ENCODE data around the gene GNAQ. TPM values are rescaled to one million over a fixed set of nuclear protein-coding genes. Genes with fewer than 3 reads are reported as not detected.

Gene GNAQ
- total RNA-seq, 1 donor from 2014 or later = 46.7 TPM

DNA sequence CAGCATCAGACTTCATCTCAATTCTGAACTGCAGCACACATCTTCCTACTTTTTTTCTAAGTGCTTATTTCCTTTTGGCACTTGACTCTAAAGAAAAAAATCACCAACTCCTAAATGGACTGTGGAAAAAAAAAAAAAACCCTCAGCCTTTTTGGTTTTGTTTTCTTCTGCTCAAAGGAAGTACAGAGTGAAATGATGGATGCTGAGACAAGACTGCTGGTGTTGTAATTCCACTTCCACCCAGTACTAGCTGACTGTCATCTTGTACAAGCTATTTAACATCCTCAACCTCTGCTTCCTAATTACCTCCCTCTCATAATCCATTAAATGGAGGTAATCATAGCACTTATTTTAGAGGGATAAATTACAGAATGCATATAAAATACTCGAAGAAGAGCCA is 212.0 kb downstream of the GNAQ start:
- Mint-ChIP-seq H3K36me3 (no peaks in the 10 kb centered on the region), H3K27me3 (no peaks in the 10 kb centered on the region), H3K4me3 (no peak overlapping the region), H3K27ac (no peak overlapping the region), H3K4me1 (ENCODE audit: unreplicated experiment) (peaks cover 4% of the 10 kb centered on the region), H3K9me3 (no peaks in the 10 kb centered on the region)
- DNase-seq (ENCODE audit: extremely low spot score, unreplicated experiment) = no peak
- no peak for TF ChIP-seq CTCF (conservative IDR thresholded peaks at IDR 0.05)

DNA sequence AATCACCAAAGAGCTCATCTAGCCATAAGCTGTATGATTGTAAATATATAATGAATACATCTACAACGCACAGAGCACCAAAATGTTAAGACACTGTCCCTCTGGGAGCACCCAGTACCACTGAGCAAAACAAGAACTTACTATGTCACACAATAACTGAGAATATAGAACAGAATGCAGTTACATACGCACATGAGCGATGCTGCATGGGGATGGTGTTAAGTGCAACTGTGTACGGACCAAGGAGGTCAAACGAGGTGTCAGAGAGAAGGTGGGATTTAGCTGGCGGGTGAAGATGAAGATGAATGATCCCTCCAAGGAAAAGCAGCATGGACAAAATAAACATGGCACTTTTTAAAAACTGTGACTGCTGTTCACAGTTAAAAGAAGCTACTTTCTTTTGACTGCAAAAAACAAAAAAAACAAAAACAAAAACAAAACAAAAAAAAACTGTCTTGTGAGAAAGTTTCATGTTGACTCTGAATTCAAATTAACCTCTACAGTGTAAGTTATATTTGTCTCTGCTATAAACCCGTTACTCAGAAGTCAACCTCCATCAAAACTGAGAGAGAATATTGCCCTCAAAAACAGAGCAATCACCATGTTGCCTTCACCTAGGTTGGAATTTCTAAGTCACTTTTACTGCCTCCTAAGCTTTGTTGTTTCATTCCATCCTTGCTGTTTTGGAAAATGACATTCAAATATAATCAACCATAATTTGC is 213.9 kb downstream of the GNAQ start:
- peaks cover 10% of the 10 kb centered on the region for H3K36me3 Mint-ChIP-seq
- H3K4me1 Mint-ChIP-seq (ENCODE audit: unreplicated experiment) = peaks cover 11% of the 10 kb centered on the region
- TF ChIP-seq CTCF (conservative IDR thresholded peaks at IDR 0.05) = no peak
- H3K4me3 Mint-ChIP-seq = no peak overlapping the region
- no peaks in the 10 kb centered on the region for H3K27me3 Mint-ChIP-seq
- no peak overlapping the region for H3K27ac Mint-ChIP-seq
- no peak for DNase-seq (ENCODE audit: extremely low spot score, unreplicated experiment)
- H3K9me3 Mint-ChIP-seq = no peaks in the 10 kb centered on the region

DNA sequence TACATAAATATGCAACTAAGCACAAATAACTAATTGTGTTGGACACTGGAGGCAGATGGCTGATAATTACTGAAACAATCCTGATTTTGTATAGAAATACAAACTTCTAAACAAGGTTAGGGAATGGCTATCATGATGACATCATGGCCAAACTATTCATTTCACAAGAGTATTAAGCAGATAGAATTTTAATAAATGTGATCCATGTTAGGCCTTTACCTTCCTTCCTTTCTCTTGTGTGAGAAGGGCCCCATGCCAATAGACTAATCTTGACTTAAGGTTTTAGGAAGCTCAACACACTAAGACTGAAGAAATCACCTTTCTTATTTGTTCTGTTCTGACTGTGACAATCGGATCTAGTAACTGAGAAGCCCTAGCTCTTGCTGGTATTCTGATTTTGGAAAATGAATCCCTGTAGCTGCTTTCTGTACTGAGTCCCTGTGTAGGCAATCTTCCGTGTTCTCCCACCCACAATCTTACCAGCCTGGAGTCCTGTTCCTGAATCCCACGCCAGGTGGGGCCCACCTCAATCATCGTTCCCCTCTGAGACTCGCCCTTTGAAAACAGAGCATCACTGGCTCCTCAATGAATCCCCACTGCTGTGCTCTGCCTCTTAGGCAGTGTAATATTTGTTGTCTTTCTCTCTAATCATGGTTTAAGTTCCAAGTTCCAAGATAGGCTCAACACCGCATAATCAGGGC is 214.8 kb downstream of the GNAQ start:
- H3K9me3 Mint-ChIP-seq = no peaks in the 10 kb centered on the region
- peak overlapping the region; percentile 35 for H3K27ac Mint-ChIP-seq
- no peak overlapping the region for H3K4me3 Mint-ChIP-seq
- DNase-seq (ENCODE audit: extremely low spot score, unreplicated experiment) = no peak
- no peak for TF ChIP-seq CTCF (conservative IDR thresholded peaks at IDR 0.05)
- H3K27me3 Mint-ChIP-seq = no peaks in the 10 kb centered on the region
- H3K4me1 Mint-ChIP-seq (ENCODE audit: unreplicated experiment) = peaks cover 11% of the 10 kb centered on the region
- peaks cover 13% of the 10 kb centered on the region for H3K36me3 Mint-ChIP-seq

DNA sequence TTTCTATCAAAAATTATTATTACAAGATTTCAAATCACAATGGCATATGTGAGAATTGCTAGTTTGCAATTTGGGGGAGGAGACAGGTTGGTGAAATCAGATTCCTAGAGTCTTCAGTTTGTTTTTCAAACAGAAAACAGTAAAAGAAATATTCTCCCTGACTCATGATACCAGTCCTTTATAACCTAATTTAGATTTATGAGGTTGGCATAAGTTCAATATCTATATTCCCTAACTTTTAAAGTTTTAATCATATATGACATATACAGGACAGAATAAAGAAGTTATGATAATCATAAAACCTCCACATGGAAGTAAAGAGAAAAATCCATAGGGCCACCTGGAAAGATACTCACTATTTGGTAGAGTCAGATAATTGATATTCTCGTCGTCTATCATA is 216.4 kb downstream of the GNAQ start:
- H3K27me3 Mint-ChIP-seq = no peaks in the 10 kb centered on the region
- H3K4me3 Mint-ChIP-seq = no peak overlapping the region
- DNase-seq (ENCODE audit: extremely low spot score, unreplicated experiment) = no peak
- no peak for TF ChIP-seq CTCF (conservative IDR thresholded peaks at IDR 0.05)
- peaks cover 10% of the 10 kb centered on the region for H3K4me1 Mint-ChIP-seq (ENCODE audit: unreplicated experiment)
- H3K9me3 Mint-ChIP-seq = no peaks in the 10 kb centered on the region
- H3K27ac Mint-ChIP-seq = no peak overlapping the region
- H3K36me3 Mint-ChIP-seq = peaks cover 17% of the 10 kb centered on the region

DNA sequence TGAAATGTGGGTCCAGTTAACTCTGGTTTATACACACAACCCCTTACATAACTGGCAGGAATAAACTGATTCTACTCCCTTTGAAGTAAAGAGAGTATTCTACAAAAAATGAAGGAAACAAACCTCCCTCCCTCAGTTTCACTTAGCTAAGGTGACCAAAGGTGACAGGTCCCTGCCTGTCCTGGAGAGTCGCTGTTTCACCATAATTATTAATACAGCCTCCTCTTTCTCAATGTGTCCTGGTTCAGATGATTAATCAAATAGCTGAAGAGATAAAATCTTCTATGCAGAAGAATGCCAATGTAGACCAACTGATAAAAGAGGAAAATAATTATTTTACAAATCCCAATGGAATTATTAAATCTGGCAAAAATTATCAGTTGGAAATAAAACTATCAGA is 219.8 kb downstream of the GNAQ start:
- no peak for TF ChIP-seq CTCF (conservative IDR thresholded peaks at IDR 0.05)
- Mint-ChIP-seq H3K4me1 (ENCODE audit: unreplicated experiment) (peaks cover 20% of the 10 kb centered on the region), H3K36me3 (peaks cover 31% of the 10 kb centered on the region), H3K27me3 (no peaks in the 10 kb centered on the region), H3K27ac (no peak overlapping the region), H3K4me3 (no peak overlapping the region), H3K9me3 (peaks cover 5% of the 10 kb centered on the region)
- DNase-seq (ENCODE audit: extremely low spot score, unreplicated experiment) = no peak

All from type B pancreatic cell (in vitro differentiated cells).